Activated CD4-positive, alpha-beta T cell treated with anti-CD3 and anti-CD28 coated beads for 48 hours (primary cell): Measurements from ENCODE around the gene ASTL.
"Not testable (repeated sequence)": the region's sequence is repeated elsewhere in the genome, so short reads cannot be mapped to it uniquely, and the experiment has no call there.

Experiments
- DNase-seq: peaks from one replicate; pipeline ENCODE4 v3.0.0-alpha.2; 2020

ASTL gene

GRCh38 chr2:96095116-96095636 is 43.1 kb downstream of the ASTL start:
- no peak for DNase-seq

GRCh38 chr2:96093528-96093927 is 44.8 kb downstream of the ASTL start:
- no peak for DNase-seq

- DNase-seq, result no peak
Observed at GRCh38 chr2:96092951-96093350, 45.4 kb downstream of the ASTL start.

- no peak for DNase-seq
Observed at GRCh38 chr2:96092573-96092877, 45.8 kb downstream of the ASTL start.

GRCh38 chr2:96091711-96092572 is 46.4 kb downstream of the ASTL start:
- DNase-seq, result no peak

- no peak for DNase-seq
Observed at GRCh38 chr2:96091141-96091710, 47.1 kb downstream of the ASTL start.

GRCh38 chr2:96090196-96090926 is 47.9 kb downstream of the ASTL start:
- no peak for DNase-seq

GRCh38 chr2:96089356-96090195 is 48.7 kb downstream of the ASTL start:
- DNase-seq, result no peak

- no peak for DNase-seq
Observed at GRCh38 chr2:96088340-96089335, 49.7 kb downstream of the ASTL start.

GRCh38 chr2:96087130-96087529 is 51.2 kb downstream of the ASTL start:
- DNase-seq, result no peak

GRCh38 chr2:96085541-96086355 is 52.6 kb downstream of the ASTL start:
- DNase-seq, result no peak

GRCh38 chr2:96084858-96085518 is 53.3 kb downstream of the ASTL start:
- not testable (repeated sequence) for DNase-seq

- no peak for DNase-seq
Observed at GRCh38 chr2:96083989-96084857, 54.1 kb downstream of the ASTL start.

GRCh38 chr2:96083064-96083939 is 55.0 kb downstream of the ASTL start:
- no peak for DNase-seq

- DNase-seq, result no peak
Observed at GRCh38 chr2:96082211-96083063, 55.9 kb downstream of the ASTL start.

- DNase-seq, result no peak
Observed at GRCh38 chr2:96081042-96081441, 57.3 kb downstream of the ASTL start.

- DNase-seq, result no peak
Observed at GRCh38 chr2:96075199-96075771, 63.0 kb downstream of the ASTL start.
